Skeletal muscle satellite cell (primary cell): ENCODE results near the gene ETV1.
"Not testable (repeated sequence)": the region's sequence is repeated elsewhere in the genome, so short reads cannot be mapped to it uniquely, and the experiment has no call there.

Experiments
- H3K27me3 ChIP-seq: 2 replicates; pipeline ENCODE4 v1.7.0; 2013; ENCODE audit warnings: low read length; ENCODE audit not compliant: control insufficient read depth, insufficient read depth
- H3K36me3 ChIP-seq: 2 replicates; pipeline ENCODE4 v1.7.0; 2013; ENCODE audit warnings: mild to moderate bottlenecking, control low read depth, low read length; ENCODE audit not compliant: insufficient read depth
- H3K4me1 ChIP-seq: 2 replicates; pipeline ENCODE4 v1.7.0; 2013; ENCODE audit warnings: low read length; ENCODE audit not compliant: control insufficient read depth, insufficient read depth
- H3K4me2 ChIP-seq: 2 replicates; pipeline ENCODE4 v1.7.0; 2013; ENCODE audit warnings: mild to moderate bottlenecking, low read length
- H3K4me3 ChIP-seq: 2 replicates; pipeline ENCODE4 v1.7.0; 2013; ENCODE audit warnings: low read length
- H3K9ac ChIP-seq: 2 replicates; pipeline ENCODE4 v1.7.0; 2013; ENCODE audit warnings: mild to moderate bottlenecking, low read depth, low read length, moderate library complexity
- H3K9me3 ChIP-seq: replicated peaks from 2 replicates; pipeline ENCODE4 v1.7.0; 2013; ENCODE audit warnings: mild to moderate bottlenecking, control low read depth, low read length

Gene ETV1

DNA sequence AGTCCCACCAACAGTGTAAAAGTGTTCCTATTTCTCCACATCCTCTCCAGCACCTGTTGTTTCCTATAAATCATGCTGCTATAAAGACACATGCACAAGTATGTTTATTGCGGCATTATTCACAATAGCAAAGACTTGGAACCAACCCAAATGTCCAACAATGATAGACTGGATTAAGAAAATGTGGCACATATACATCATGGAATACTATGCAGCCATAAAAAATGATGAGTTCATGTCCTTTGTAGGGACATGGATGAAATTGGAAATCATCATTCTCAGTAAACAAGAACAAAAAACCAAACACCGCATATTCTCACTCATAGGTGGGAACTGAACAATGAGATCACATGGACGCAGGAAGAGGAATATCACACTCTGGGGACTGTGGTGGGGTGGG, 71.1 kb downstream of the ETV1 start:
- not testable (repeated sequence) for H3K36me3 ChIP-seq

DNA sequence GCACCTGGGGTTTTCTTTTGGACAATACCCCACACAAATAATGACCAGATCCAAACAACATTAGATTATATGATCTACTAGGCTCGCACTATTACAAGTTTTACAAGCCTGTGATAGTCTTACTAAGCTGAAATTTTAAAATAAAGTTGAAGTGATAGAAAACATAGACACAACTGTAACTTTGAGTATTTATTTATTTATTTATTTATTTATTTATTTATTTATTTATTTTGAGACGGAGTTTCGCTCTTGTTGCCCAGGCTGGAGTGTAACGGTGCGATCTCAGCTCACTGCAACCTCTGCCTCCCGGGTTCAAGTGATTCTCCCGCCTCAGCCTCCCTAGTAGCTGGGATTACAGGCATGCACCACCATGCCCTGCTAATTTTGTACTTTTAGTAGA, 72.4 kb downstream of the ETV1 start:
- not testable (repeated sequence) for H3K4me3 ChIP-seq, H3K36me3 ChIP-seq, H3K27me3 ChIP-seq, H3K9ac ChIP-seq, H3K9me3 ChIP-seq, H3K4me2 ChIP-seq
- peaks cover 22% of the 10 kb centered on the region for H3K4me1 ChIP-seq

More for the DNA sequence above, 71.1 kb downstream of the ETV1 start:
- H3K4me3 ChIP-seq, H3K9me3 ChIP-seq, H3K9ac ChIP-seq, H3K27me3 ChIP-seq, H3K4me2 ChIP-seq: not testable (repeated sequence)
- peaks cover 22% of the 10 kb centered on the region for H3K4me1 ChIP-seq

DNA sequence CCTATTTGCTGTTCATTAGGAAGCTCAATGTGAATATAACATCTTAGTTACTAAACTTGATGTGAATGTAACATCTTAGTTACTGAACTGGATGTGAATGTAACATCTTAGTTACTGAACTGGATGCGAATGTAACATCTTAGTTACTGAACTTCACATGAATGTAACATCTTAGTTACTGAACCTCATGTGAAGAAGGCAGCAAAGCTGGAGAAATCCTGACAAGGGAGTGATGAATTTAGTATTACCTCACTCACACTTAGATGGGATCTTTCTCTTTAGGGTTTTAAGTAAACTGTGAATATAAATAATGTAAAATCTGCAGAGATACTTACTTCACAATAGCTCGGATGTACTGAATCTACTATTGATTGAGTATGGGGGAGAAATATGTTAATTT, 73.6 kb downstream of the ETV1 start:
- Histone ChIP-seq H3K4me2 (no peak overlapping the region), H3K9me3 (no peaks in the 10 kb centered on the region), H3K36me3 (no peaks in the 10 kb centered on the region), H3K4me3 (no peak overlapping the region), H3K9ac (no peak overlapping the region), H3K27me3 (no peaks in the 10 kb centered on the region), H3K4me1 (peaks cover 17% of the 10 kb centered on the region)

DNA sequence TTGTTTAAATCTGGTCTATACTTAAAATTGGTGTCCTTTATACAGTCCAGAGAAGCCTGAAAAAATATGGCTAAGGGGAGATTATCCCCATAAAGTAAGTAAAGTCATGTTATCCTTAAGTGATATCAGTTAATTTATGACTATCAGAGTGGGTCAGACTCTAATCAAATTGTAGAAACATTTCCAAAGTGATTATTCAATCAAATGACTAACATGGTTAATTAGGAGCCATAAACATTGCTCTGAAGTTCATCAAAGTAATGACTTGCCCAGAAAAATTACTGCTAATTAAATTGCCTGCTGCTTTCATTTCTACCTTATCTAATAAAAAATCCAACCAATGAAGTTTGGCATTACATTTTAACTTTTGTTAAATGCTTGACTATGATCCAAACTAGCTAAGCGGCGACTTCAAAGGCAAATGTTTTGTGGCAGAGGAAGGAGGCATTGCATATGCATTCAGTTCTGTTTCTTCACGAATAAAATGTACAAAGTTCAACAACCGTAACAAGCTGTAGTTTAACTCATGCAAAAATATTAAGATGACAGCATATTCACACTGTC, 76.7 kb downstream of the ETV1 start:
- no peaks in the 10 kb centered on the region for H3K27me3 ChIP-seq
- H3K4me3 ChIP-seq = no peak overlapping the region
- no peaks in the 10 kb centered on the region for H3K9me3 ChIP-seq
- no peak overlapping the region for H3K4me2 ChIP-seq
- H3K36me3 ChIP-seq = no peaks in the 10 kb centered on the region
- H3K9ac ChIP-seq = no peak overlapping the region
- peaks cover 17% of the 10 kb centered on the region for H3K4me1 ChIP-seq

DNA sequence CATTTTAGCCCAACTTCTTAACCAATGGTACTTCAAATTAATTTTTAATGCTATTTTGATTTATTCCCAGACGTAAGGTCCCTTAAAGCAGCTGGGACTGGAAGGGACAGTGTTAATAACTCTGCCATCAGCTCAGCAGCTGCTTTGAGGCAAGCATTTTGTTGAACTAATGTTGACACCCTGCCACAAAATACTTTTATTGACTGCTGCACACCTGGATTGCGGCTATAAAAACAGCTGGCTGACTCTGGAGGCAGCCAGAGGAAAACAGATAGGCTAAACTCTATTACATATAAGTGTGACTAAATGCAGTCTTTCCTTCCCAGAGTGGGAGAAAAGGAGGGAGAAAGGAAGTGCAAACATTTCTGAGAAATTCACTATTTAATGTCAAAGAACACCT, 77.6 kb downstream of the ETV1 start:
- Histone ChIP-seq H3K9me3 (no peaks in the 10 kb centered on the region), H3K4me3 (no peak overlapping the region), H3K4me2 (no peak overlapping the region), H3K9ac (no peak overlapping the region), H3K27me3 (no peaks in the 10 kb centered on the region), H3K36me3 (no peaks in the 10 kb centered on the region), H3K4me1 (peaks cover 17% of the 10 kb centered on the region)

DNA sequence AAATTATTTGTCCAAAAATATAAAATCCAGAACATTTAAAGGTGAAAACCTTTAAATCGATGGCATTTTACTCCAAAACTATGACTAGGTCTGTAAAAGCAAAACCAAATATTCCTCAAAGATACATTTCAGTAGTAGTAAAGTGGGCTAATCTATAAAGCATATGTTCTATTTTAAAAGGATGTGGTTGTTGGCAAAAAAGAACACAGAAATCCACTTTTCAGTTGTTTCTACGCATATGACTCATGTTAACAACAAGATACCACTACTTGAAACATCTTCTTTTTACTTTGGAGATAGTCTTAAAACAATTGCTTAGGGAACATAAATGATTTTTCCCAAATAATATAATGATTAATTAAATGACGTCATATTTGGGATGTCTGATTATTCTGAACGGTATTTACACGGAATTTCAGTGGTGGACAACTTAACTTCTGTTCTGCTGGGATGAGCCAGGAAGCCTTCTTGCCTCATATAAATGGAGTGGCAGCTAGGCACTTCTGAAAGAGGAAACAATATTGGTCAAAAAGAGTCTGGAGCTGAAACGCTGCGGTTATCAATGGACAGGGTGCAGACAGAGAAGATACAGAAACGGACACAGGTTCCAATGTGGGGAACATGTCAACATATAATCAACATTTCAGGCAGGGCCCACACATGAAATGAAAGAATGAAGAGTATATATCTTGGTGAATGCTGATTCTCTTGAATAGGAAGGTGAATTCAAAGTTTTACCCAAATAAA, 78.5 kb downstream of the ETV1 start:
- Histone ChIP-seq H3K4me1 (peaks cover 17% of the 10 kb centered on the region), H3K4me3 (no peak overlapping the region), H3K27me3 (no peaks in the 10 kb centered on the region), H3K9ac (no peak overlapping the region), H3K36me3 (no peaks in the 10 kb centered on the region), H3K4me2 (no peak overlapping the region), H3K9me3 (no peaks in the 10 kb centered on the region)

DNA sequence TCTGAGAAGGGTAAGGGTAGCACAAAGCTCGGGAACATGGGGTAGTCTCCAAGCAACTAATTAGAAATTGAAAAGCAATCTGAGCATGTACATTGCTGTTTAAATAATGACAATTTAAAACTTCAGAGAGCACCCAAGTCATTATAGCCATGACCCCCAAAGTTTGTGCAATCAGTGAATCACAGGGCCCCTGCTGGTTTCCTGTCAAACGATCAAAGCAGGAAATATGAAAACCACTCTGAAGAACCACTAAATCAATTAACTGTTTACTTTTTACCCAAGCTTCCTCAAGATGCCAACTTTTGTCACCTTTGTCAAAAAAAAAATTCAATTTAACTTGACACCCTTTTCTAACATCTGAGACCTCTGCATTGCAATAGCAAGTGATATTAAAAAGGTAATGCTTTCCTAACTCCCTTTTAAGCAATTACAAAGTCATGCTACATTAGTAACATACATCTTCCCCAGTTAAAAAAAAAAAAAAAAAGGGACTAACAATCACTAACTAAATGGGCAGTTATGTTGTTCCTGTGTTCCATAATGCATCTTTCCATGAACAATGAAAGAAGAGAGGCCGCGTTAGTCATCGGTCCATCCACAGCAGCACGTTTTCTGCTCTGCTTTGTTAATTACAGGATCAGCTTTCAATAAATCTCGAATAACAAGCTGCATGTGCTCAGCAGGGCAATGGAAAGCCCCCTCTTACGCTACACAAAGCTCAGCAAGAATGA, 80.6 kb downstream of the ETV1 start:
- no peak overlapping the region for H3K4me3 ChIP-seq

DNA sequence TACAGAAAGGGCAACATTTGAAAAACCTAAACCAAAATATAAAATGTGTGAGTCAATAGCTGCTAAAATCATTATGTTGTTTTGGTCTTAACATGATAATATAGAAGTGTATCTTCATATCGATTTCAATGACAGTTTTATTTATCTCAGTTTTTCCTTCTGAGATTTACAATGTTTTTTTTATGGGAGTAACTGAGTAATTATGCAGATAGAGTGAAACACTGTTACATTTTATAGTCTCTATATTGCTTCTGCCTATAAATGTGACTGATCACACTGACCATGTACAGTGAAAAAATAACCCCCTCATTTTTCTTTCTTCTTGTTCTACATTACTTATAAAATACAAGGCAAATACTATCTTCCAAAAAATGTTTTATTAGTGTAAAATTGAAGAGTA, 81.6 kb downstream of the ETV1 start:
- Histone ChIP-seq H3K9ac (no peak overlapping the region), H3K27me3 (no peaks in the 10 kb centered on the region), H3K4me3 (no peak overlapping the region), H3K4me1 (peaks cover 17% of the 10 kb centered on the region), H3K9me3 (no peaks in the 10 kb centered on the region), H3K36me3 (no peaks in the 10 kb centered on the region), H3K4me2 (no peak overlapping the region)

More for the DNA sequence above, 80.6 kb downstream of the ETV1 start:
- H3K4me1 ChIP-seq = peaks cover 17% of the 10 kb centered on the region
- no peaks in the 10 kb centered on the region for H3K27me3 ChIP-seq
- no peak overlapping the region for H3K9ac ChIP-seq
- no peaks in the 10 kb centered on the region for H3K9me3 ChIP-seq
- H3K36me3 ChIP-seq = no peaks in the 10 kb centered on the region
- peak overlapping the region; percentile 29 for H3K4me2 ChIP-seq

DNA sequence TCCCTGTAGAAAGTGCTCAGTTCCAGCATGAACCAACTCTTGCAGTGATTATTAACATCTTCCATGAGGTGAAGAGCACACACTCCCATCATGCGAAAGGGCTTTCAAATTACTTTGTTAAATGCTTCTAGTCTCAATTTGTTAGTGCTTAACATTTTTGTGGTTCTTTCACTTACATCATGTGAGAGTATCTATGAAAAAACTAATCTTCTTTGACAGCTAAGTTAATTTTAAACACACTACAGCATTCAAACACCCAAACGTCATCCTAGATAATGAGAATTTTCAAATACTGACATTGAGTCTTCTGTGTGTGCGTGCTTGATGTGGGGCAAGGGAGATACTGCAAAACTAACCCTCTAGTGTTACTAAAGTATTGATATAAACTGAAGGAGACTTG, 84.8 kb downstream of the ETV1 start:
- Histone ChIP-seq H3K36me3 (no peaks in the 10 kb centered on the region), H3K27me3 (no peaks in the 10 kb centered on the region), H3K4me2 (no peak overlapping the region), H3K4me1 (peaks cover 14% of the 10 kb centered on the region), H3K4me3 (no peak overlapping the region), H3K9ac (no peak overlapping the region), H3K9me3 (no peaks in the 10 kb centered on the region)

DNA sequence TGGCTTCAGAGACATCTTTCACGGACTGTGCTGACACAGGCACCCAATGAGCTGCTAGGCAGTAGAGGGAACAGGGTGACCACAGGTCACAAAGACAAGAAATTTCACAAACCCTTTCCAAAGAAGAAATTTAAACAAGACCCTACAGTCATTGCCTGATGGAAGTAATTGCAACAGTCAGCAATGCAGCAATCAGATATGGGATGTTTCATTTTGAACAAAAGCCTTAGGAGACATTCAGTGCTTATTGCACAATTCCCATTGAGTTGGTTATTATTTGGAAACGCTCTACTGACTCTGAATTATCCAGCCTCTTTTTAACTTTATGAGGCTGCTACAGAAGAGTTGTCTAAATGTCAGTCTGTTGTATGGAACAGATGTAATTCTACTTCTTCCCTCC, 85.5 kb downstream of the ETV1 start:
- no peaks in the 10 kb centered on the region for H3K36me3 ChIP-seq
- H3K4me3 ChIP-seq = no peak overlapping the region
- H3K27me3 ChIP-seq = no peaks in the 10 kb centered on the region
- H3K9ac ChIP-seq = no peak overlapping the region
- H3K4me1 ChIP-seq = peaks cover 10% of the 10 kb centered on the region
- H3K4me2 ChIP-seq = no peak overlapping the region
- H3K9me3 ChIP-seq = no peaks in the 10 kb centered on the region

DNA sequence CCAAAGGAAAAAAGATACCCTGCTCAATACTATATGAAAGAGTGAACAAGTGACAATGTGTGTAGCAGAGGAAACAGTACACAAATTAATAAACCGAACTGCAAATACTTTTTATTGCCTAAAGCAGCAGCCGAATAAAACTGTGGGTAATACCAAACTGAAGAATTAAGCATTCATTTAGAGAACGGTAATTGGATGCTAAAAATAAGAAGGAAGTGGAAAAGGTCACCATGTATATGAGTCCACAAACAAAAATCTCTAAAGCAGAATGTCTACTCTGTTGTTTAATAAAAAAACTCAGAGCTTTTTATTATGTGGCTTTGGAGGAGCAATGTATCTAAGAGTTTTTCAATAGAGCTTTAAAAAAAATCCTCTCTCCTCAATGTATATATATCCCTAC, 87.9 kb downstream of the ETV1 start:
- Histone ChIP-seq H3K9ac (no peak overlapping the region), H3K4me1 (no peaks in the 10 kb centered on the region), H3K27me3 (no peaks in the 10 kb centered on the region), H3K4me2 (no peak overlapping the region), H3K9me3 (no peaks in the 10 kb centered on the region), H3K36me3 (no peaks in the 10 kb centered on the region), H3K4me3 (no peak overlapping the region)
